GM19099 (cell line): Measurements from ENCODE around the gene LRMDA.

Experiments used
- POLR2A ChIP-seq: IDR thresholded peaks from 3 replicates; pipeline ENCODE4 v1.6.1; 2011; ENCODE audit warnings: low read depth; ENCODE audit not compliant: insufficient read length; ENCODE audit errors: extremely low read depth

LRMDA gene

DNA sequence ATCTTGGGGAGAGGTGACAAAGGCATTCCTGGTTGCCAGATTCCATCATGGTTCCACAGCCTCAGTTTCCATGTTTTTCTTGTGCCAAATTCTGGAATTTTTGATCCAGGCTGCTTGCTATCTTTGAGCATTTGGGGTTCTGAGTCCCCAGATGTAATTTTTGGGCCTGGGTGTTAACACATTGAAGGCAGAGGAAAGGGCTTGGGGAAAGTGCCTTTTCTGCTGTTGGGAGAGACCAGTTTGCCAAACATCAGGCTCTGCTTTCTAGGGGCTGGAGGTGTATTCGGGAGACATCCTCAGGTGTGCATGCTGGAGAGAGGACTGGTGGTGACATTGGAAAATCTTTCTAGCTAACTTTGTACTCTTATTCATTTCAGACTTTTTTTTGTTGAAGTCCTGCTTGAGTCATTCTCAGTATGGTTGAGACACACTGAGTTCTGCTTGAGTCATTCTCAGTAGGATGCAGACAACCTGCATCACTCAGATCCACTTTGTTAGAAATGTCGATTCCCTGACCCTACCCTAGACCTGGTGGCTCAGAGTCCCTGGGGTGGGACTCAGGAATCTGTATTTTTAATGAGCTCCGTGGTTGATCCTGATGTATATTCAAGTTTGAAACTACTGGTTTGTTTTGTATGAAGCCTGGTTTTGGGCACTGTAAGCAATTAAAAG, 101.0 kb downstream of the LRMDA start:
- no peak for TF ChIP-seq POLR2A

DNA sequence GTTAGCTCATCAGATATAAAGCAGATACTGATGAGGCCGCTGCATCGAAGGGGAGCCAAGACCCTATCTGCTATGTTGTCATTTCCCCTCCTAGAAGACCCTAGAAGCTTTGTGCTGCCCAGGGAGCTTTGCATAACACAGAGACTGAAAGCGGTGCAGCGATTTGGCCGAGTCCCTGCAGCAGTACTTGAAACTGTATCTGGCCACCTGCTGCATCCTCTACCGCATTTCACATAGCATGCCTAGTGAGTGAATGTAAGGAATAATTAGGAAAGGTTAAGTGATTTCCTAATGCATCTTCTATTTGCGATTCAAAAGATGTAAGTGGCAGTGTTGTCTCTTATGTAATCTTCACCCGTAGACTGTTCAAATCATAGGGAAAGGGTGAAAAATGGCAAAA, 106.7 kb downstream of the LRMDA start:
- TF ChIP-seq POLR2A, result no peak

DNA sequence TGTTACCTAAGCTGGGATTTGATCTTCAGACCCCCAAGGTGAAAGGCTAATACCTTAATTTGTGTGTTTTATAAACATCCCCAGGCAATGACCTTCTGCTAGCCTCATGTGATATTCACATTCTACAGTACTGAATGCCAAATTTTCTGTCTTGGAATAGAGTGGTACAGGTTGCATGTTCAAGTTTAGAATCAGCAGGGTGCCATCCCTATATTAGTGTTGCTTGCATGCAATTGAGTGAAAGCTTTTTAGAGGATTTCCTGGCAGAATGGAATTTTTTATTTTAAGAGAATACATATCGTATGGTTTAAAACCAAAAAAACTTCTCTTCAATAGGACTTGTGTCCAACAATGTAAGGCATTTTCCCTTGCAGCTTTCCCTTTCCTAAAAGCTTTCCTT, 107.3 kb downstream of the LRMDA start:
- TF ChIP-seq POLR2A, result no peak

DNA sequence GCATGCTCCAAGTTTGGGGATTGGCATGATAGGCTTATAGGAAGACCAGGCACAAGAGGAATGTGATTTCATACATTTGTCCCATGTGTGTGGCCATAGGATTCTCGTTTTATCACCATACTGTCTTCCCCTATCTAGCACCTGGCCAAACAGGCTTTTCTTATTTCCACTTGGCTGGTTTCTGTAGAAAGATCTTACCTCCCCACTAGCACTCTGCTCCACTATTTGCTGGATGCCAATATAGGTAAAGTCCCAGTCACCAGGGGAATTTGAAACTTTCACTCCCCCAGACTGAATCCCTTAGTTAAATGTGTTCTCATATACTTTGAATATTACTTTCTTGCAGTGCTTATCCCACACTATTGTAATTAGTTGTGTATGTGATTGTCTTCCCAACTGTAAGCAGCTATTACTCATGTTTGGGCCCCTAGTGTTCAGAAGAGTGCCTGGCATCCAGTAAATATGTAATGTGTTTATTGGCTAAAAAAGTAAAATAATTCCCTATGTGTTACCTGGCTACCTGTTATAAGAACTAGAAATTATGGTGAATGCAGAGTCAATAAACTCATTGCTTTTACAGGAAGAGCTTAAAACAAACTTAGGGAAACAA, 109.0 kb downstream of the LRMDA start:
- TF ChIP-seq POLR2A, result no peak

DNA sequence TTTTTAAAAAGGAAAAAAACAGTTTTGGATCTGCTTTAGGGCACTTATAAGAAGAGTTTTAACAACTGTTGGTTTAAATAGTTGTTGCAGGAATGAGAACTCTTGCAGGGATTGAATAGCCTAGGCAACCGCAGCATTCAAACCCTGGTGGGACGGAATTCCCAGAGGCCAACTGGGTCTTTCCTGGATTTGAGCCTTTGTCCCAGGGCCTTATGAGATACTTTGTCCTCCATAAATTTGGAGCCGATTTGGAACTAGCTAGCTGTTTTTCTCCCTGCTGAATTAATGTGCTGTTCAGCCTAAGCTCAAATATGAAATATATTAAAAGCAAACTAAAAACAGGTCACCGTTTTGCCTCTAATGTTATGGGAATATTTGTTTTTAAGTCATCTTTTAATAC, 109.6 kb downstream of the LRMDA start:
- TF ChIP-seq POLR2A, result no peak

DNA sequence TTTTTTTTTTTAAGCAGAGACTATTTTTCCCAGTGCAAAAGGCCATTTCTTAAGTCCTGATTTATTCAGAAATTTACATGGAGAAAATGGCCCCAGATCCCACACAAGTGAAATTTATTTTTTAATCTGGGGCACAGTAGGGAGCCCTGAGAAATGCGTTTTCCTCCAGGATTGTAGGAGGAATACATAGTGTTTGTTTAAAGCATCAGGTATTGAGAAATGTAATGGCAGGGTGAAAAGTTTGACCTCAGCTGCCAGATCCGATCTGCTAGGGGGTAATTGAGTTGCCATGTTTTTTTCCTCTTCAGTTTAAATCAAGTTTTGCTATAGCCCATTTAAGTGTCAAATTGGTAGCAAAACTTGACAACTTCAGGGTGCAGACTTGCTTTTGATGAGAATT, 110.0 kb downstream of the LRMDA start:
- no peak for TF ChIP-seq POLR2A

DNA sequence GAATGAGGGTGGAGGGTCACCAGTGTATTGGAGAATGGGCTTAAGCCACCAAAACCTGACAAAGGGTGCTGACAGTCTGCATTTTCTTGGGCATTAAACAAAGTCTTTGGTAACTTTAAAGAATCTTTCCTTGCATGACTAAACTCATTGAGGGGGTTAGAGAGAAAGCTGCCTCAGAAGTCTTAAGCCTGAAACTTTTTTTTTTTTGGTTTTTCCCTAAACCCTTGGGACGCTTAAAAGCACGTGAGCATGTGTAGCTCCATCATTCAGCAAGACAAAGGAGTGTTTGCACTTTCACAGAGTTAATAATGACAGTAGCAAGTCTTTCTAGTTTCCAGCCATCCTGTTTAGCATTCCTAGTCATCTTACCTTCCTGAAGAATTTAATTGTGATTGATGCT, 110.7 kb downstream of the LRMDA start:
- TF ChIP-seq POLR2A, result no peak

DNA sequence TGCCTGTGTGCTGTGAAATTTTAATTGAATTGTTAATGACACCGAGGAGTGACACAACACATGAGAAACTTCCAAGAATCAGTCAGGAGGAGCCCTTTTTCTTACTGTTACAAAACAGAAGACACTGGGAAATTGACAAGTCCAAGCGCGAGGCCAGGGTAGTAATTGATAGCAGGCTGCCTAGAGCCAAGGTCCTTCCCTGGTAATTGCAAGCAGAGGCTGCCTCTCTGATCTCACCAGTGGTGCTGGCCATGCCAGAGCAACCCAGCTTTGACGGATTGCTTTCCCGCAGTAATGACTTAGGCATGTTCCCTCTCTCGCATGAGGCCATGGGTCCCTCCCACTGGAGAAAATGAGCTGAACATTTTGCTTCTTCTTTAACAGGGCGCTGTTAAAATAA, 111.5 kb downstream of the LRMDA start:
- no peak for TF ChIP-seq POLR2A

DNA sequence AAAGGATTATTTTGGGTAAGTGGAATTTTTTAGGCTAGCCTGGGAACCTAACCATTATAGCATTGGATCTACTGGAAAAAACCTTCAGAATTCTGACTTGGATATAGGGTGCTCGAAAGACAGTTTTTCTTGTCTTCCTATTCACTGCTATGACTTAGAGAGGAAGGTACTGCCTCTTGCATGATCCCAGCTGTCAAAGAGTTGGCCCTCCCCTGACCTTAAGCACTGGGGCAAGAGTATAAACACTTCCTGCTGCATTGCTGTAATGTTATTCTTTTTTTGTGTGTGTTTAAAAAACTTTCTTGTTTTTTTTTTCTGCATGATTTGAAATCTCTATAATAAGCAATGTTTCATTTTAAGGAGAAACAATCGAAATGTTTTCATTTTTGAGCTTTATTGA, 113.0 kb downstream of the LRMDA start:
- TF ChIP-seq POLR2A, result no peak

DNA sequence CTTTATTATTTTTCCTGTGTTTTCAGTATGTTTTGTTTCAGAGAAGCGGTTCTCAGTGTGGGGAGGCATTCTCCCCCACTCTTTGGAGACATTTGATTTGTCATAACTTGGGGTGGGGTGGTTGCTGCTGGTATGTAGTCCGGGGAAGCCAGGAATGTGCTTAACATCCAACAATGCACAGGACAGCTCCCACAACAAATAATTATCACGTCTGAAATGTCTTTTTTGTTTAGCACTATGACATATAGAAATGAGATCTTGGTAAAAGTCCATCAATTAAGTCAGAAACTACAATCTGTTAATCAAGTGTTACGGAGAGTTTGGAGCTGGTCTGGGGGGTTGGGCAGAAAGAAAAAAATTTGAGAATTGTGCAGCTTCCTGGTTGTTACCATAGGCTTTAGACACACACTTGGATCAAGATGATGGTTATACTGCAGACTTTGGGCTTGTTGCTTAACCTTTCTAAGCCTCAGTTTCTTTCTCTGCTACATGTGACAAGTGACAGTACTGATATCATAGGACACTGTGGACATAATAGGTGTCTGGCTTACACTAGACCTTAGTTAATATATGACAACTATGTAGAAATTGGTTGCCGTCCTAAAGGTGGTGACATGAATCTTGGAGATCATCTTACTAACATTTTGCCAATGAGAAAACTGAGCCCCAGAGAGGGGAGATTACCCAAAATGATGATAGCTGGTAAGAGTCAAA, 113.7 kb downstream of the LRMDA start:
- no peak for TF ChIP-seq POLR2A

DNA sequence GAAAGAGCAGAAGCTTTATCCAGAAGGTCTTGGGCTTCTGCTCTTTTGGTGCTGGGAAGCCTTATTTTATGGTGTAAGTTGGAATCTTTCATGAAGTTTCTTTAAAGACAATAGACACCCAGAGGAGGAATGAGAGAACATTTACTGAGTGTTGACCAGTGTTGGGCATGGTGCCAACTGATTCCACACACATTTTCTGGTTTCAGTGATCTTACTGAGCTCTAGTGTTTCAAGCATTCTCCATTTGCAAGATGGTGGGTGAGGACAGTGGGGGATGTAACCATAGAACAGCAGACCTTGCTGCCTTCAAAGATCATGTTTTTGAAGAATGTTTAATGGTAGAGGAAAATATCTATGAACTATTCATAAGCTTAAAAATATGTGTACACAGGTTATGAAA, 114.6 kb downstream of the LRMDA start:
- no peak for TF ChIP-seq POLR2A

DNA sequence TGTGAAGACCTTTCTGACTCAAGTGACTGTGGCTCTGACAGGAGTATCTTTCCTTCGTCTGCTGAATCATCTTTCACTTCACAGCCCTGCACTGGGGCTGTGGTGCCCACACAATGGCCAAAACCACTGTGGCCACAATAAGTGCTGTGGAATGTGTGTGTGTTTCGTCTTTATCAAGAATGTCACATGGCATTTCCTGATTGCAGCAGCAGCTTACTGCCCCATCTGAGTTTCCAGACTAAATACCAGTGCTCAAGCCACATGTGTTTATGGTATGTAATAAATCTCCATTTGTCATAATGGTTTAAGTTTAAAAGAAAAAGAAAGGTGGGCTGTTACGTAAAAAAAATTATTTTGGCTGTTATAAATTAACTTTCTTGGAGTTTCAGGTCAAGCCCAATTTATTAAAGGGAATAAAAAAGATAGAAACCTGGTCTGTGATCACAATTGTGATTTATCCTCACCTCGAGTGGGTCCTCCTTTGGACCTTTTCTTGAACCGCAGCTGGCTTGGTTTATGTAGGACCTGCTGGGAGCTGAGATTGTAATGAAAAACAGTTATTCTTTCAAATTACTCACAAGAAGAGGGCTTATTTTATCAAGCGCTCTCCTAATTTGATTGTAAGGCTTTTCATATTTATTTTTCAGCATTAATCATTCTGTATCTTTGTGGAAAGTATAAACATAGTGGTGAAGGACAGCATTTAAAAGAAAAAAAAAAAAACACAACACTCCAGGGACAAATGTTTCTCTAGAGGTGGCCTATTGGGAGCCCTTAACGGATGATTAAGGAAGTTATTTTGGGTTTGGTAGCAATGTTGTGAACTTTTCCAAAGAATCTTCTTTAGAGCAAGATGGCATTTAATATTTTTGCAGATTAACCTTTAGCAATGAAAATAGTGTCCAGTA, 116.2 kb downstream of the LRMDA start:
- no peak for TF ChIP-seq POLR2A

DNA sequence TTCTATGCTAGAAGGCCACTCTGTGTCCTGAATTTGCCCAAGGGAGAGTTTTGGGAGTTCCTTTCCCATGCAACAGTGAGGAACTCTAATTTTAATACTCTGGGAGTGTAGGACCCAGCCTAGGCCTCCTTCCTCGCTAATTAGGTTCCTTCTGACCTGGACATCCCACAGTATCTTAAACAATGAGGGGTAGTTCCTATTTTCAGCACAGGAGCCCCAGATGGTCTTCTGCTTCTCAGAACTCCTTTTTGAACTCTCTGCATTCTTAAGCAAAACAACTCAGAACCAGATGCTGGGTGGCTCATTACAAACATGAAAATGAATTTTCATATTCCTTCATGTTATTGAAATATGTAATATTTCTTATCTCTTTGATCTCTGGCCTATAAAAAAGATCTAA, 116.9 kb downstream of the LRMDA start:
- TF ChIP-seq POLR2A, result no peak

DNA sequence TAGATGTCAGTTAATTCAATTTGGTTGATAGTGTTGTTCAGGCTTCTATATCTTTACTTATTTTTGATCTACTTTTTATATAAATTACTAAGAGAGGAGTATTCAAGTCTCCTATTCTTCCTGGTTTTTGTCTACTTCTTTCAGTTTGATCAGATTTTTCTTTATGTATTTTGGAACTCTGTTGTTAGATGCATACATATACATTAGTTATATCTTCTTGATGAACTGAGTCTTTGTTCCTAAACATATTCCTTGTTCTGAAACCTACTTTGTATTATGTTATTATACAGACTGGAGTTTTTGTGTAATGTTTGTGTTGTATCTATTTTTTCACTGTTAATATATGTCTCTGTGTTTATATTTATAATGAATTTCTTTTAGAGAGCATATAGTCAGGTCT, 118.8 kb downstream of the LRMDA start:
- no peak for TF ChIP-seq POLR2A

DNA sequence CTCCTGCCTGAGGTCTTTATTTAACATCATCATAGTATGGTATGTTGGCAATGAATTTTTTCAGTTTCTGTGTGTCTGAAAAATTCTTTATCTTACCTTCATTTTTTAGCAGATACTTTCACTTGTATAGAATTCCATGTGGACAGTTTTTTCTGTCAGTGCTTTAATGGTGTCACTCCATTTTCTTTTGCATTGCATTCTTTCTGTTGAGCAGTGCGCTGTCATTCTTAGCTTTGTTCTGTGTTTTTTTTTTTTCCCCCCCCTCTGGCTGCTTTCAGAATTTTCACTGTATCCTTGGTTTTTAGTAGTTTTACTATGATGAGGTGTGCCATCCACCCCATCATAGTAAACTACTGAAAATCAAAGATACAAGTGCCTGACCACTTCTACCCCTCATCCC, 120.7 kb downstream of the LRMDA start:
- no peak for TF ChIP-seq POLR2A
